Type B pancreatic cell (in vitro differentiated cells): ENCODE measurements around the gene SH3TC2. TPM values are rescaled to one million over a fixed set of nuclear protein-coding genes. Genes with fewer than 3 reads are reported as not detected.

Source experiments
- DNase-seq: peaks from one replicate; pipeline ENCODE4 v3.0.0; 2021; ENCODE audit warnings: mixed read lengths; ENCODE audit not compliant: unreplicated experiment; ENCODE audit errors: extremely low spot score
- H3K27ac Mint-ChIP-seq: 2 replicates; pipeline ENCODE4 v1.8.0; 2021; ENCODE audit warnings: mild to moderate bottlenecking, mixed read lengths
- H3K27me3 Mint-ChIP-seq: 2 replicates; pipeline ENCODE4 v1.8.0; 2021; ENCODE audit warnings: mixed read lengths
- H3K36me3 Mint-ChIP-seq: 2 replicates; pipeline ENCODE4 v1.8.0; 2021; ENCODE audit warnings: mixed read lengths
- H3K4me1 Mint-ChIP-seq: one replicate; pipeline ENCODE4 v1.8.0; 2021; ENCODE audit warnings: mixed read lengths; ENCODE audit not compliant: unreplicated experiment
- H3K4me3 Mint-ChIP-seq: 2 replicates; pipeline ENCODE4 v1.8.0; 2021; ENCODE audit warnings: mild to moderate bottlenecking, mixed read lengths
- H3K9me3 Mint-ChIP-seq: 2 replicates; pipeline ENCODE4 v1.8.0; 2021; ENCODE audit warnings: mixed read lengths
- total RNA-seq: library from RNA; stranded (reverse); gene quantifications from 2 replicates; pipeline ENCODE4 v1.2.1, GENCODE V29; 2021; ENCODE audit warnings: low replicate concordance
- TF ChIP-seq, protein P1 (sequence below): fragments of 200-600 bp; sonication (generic); conservative IDR thresholded peaks from 2 replicates; pipeline ENCODE4 v1.5.0; 2021; ENCODE audit warnings: antibody characterized with exemption, mild to moderate bottlenecking

SH3TC2 gene
- total RNA-seq, 1 donor from 2014 or later = 8.6 TPM

GRCh38 chr5:149094996-149095395 lies 32.1 kb upstream of the SH3TC2 start:
- Mint-ChIP-seq H3K4me1 (peaks cover 3% of the 10 kb centered on the region), H3K36me3 (no peaks in the 10 kb centered on the region), H3K27me3 (no peaks in the 10 kb centered on the region), H3K9me3 (peaks cover 10% of the 10 kb centered on the region), H3K27ac (peak overlapping the region; percentile 87), H3K4me3 (peak overlapping the region; percentile 26)
- no peak for DNase-seq
- TF ChIP-seq, protein P1, sequence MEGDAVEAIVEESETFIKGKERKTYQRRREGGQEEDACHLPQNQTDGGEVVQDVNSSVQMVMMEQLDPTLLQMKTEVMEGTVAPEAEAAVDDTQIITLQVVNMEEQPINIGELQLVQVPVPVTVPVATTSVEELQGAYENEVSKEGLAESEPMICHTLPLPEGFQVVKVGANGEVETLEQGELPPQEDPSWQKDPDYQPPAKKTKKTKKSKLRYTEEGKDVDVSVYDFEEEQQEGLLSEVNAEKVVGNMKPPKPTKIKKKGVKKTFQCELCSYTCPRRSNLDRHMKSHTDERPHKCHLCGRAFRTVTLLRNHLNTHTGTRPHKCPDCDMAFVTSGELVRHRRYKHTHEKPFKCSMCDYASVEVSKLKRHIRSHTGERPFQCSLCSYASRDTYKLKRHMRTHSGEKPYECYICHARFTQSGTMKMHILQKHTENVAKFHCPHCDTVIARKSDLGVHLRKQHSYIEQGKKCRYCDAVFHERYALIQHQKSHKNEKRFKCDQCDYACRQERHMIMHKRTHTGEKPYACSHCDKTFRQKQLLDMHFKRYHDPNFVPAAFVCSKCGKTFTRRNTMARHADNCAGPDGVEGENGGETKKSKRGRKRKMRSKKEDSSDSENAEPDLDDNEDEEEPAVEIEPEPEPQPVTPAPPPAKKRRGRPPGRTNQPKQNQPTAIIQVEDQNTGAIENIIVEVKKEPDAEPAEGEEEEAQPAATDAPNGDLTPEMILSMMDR = no peak

DNA sequence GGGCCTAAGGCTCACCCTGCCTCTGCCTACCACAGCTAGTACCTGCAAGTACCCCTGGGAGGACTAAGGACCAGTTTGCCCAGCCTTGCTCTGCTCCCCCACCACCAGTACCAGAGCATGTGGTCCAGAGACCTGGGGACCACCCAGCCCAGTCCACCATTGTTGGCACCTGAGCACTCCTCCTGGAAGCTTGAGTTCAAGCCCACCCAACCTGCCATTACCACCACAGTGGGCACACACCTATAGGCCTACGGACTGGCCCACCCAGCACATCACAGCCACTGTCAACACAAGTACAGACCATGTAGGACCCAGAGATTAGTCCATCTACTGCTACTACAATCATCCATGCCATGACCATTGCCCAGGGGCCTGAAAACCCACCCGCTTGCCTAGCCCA lies 30.8 kb upstream of the SH3TC2 start:
- Mint-ChIP-seq H3K27me3 (no peaks in the 10 kb centered on the region), H3K9me3 (peaks cover 3% of the 10 kb centered on the region), H3K27ac (no peak overlapping the region), H3K4me3 (no peak overlapping the region), H3K36me3 (no peaks in the 10 kb centered on the region), H3K4me1 (peaks cover 3% of the 10 kb centered on the region)
- no peak for DNase-seq
- TF ChIP-seq, protein P1 = no peak

DNA sequence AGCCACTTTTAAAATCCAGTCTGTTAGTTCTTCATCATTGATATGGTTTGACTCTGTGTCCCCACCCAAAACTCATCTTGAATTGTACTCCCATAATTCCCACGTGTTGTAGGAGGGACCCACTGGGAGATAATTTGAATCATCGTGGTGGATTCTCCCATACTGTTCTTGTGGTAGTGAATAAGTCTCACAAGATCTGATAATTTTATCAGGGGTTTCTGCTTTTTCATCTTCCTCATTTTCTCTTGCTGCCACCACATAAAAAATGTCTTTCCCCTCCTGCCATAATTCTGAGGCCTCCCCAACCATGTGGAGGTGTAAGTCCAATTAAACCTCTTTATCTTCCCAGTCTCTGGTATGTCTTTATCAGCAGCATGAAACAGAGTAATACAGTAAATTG lies 26.9 kb upstream of the SH3TC2 start:
- TF ChIP-seq, protein P1 = no peak
- Mint-ChIP-seq H3K4me3 (no peak overlapping the region), H3K9me3 (peaks cover 8% of the 10 kb centered on the region), H3K36me3 (peaks cover 4% of the 10 kb centered on the region), H3K27me3 (no peaks in the 10 kb centered on the region), H3K4me1 (no peaks in the 10 kb centered on the region), H3K27ac (no peak overlapping the region)
- no peak for DNase-seq

DNA sequence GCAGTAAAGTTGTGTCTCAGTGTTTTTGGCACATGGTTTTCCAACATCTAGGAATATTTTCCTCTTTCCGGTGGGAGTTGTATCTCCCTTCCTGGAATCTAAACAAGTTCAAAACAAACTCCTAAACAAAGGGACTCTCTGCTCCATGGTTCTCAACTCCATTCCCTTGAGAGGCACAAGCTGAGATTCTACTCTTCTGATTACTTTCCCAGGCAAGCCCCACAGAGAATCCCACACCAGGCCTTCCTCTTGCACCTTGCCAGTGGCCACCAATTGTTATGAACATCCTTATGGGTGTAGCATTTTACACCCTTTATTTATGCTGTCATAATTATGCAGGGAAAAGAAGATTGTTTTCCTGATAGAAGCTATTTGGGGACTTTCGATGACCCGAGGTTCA lies 25.8 kb upstream of the SH3TC2 start:
- DNase-seq = no peak
- Mint-ChIP-seq H3K36me3 (peaks cover 4% of the 10 kb centered on the region), H3K27ac (no peak overlapping the region), H3K27me3 (no peaks in the 10 kb centered on the region), H3K9me3 (peaks cover 8% of the 10 kb centered on the region), H3K4me3 (no peak overlapping the region), H3K4me1 (no peaks in the 10 kb centered on the region)
- TF ChIP-seq, protein P1 = no peak

GRCh38 chr5:149083846-149084245 lies 21.0 kb upstream of the SH3TC2 start:
- H3K4me1 Mint-ChIP-seq = no peaks in the 10 kb centered on the region
- TF ChIP-seq, protein P1 = no peak
- H3K27ac Mint-ChIP-seq = no peak overlapping the region
- peaks cover 8% of the 10 kb centered on the region for H3K9me3 Mint-ChIP-seq
- DNase-seq = no peak
- H3K36me3 Mint-ChIP-seq = peaks cover 4% of the 10 kb centered on the region
- no peak overlapping the region for H3K4me3 Mint-ChIP-seq
- peaks cover 7% of the 10 kb centered on the region for H3K27me3 Mint-ChIP-seq

GRCh38 chr5:149082271-149082670 lies 19.4 kb upstream of the SH3TC2 start:
- H3K27ac Mint-ChIP-seq = no peak overlapping the region
- TF ChIP-seq, protein P1 = no peak
- no peaks in the 10 kb centered on the region for H3K4me1 Mint-ChIP-seq
- H3K9me3 Mint-ChIP-seq = peaks cover 8% of the 10 kb centered on the region
- H3K4me3 Mint-ChIP-seq = no peak overlapping the region
- H3K27me3 Mint-ChIP-seq = peaks cover 7% of the 10 kb centered on the region
- DNase-seq = no peak
- H3K36me3 Mint-ChIP-seq = peaks cover 4% of the 10 kb centered on the region
